ENCODE results near the gene PEBP1. TPM values are rescaled to one million over a fixed set of nuclear protein-coding genes. Genes with fewer than 3 reads are reported as not detected.

Gene PEBP1
- total and polyA plus RNA-seq, 10 of the 15 experiments (the other 5 are each of a cell fraction or from before 2014, with no cell fraction given), result 79.4 to 415 (median 206) TPM

GRCh38 chr12:118135788-118136558 is at the start of gene PEBP1 (continued):
- TF ChIP-seq NKRF (conservative IDR thresholded peaks at IDR 0.05) (peak; percentile 90), ZNF384 (IDR thresholded peaks at IDR 0.05; ENCODE audit: borderline replicate concordance, low read depth, low read length) (no peak), MYC (IDR thresholded peaks at IDR 0.05; ENCODE audit: insufficient read depth, insufficient read length, insufficient replicate concordance, low read length, severe bottlenecking) (peak; percentile 77), BHLHE40 (IDR thresholded peaks at IDR 0.05; ENCODE audit: borderline replicate concordance in 1 of 2, low read depth in 2 of 2, low read length in 1 of 2) (peak; percentile 67 to 90; a peak in 3 of 4 replicates), PKNOX1 (IDR thresholded peaks at IDR 0.05) (peak; percentile 29; the same call in 1 of the 2 replicates), HDGF (IDR thresholded peaks at IDR 0.05) (peak; percentile 55; the same call in 1 of the 2 replicates), DPF2 (IDR thresholded peaks at IDR 0.05) (peak; percentile 75), POLR2AphosphoS2 (IDR thresholded peaks at IDR 0.05; ENCODE audit: low read depth, low read length) (0 out of 2 replicates have a peak, but pooled peaks have one; percentile 45), NBN (IDR thresholded peaks at IDR 0.05) (peak; percentile 52; the same call in 1 of the 2 replicates), NFYB (IDR thresholded peaks at IDR 0.05; ENCODE audit: insufficient read depth, low read depth, low read length) (peak; percentile 90), POU2F2 (IDR thresholded peaks at IDR 0.05; ENCODE audit: borderline replicate concordance, low read depth, low read length) (peak; percentile 59; the same call in 1 of the 3 replicates), IKZF2 (IDR thresholded peaks at IDR 0.05) (peak; percentile 56 to 59; a peak in 3 of 4 replicates), TARDBP (IDR thresholded peaks at IDR 0.05; ENCODE audit: borderline replicate concordance) (0 out of 2 replicates have a peak, but pooled peaks have one; percentile 12), SUPT20H (IDR thresholded peaks at IDR 0.05; ENCODE audit: borderline replicate concordance, control insufficient read depth, low read depth, low read length) (no peak), ETV6 (conservative IDR thresholded peaks at IDR 0.05 in 1 of 2, IDR thresholded peaks at IDR 0.05 in 1 of 2; ENCODE audit: borderline replicate concordance in 1 of 2, low read depth in 1 of 2) (no peak), PAX5 (IDR thresholded peaks at IDR 0.05; ENCODE audit: borderline replicate concordance, low read depth, low read length) (peak; percentile 70; the same call in 1 of the 2 replicates), TCF3 (IDR thresholded peaks at IDR 0.05; ENCODE audit: borderline replicate concordance, insufficient read depth, low read depth, low read length) (0 out of 2 replicates have a peak, but pooled peaks have one; percentile 25), CBX3 (IDR thresholded peaks at IDR 0.05; ENCODE audit: borderline replicate concordance, low read depth) (no peak), CREM (IDR thresholded peaks at IDR 0.05; ENCODE audit: low read depth) (peak; percentile 53), CHD1 (IDR thresholded peaks at IDR 0.05; ENCODE audit: low read depth, low read length) (no peak), JUNB (IDR thresholded peaks at IDR 0.05) (no peak), RFX5 (IDR thresholded peaks at IDR 0.05; ENCODE audit: low read depth, low read length) (peak; percentile 77; the same call in 1 of the 2 replicates), POLR2A (IDR thresholded peaks at IDR 0.05; ENCODE audit: low read depth, low read length) (peak; percentile 97), PML (IDR thresholded peaks at IDR 0.05; ENCODE audit: low read length) (peak; percentile 76; the same call in 1 of the 2 replicates), BACH1 (IDR thresholded peaks at IDR 0.05; ENCODE audit: borderline replicate concordance) (peak; percentile 77), CEBPB (IDR thresholded peaks at IDR 0.05; ENCODE audit: borderline replicate concordance in 1 of 2, low read depth in 2 of 2, low read length in 2 of 2) (no peak), POLR2AphosphoS5 (IDR thresholded peaks at IDR 0.05; ENCODE audit: low read length) (peak; percentile 95), RUNX3 (IDR thresholded peaks at IDR 0.05; ENCODE audit: low read length) (0 out of 2 replicates have a peak, but pooled peaks have one; percentile 5), NR2C1 (IDR thresholded peaks at IDR 0.05) (no peak), MXI1 (IDR thresholded peaks at IDR 0.05; ENCODE audit: low read depth, low read length) (peak; percentile 93)

Data from GM12878 (cell line).